KMS-11 (cell line): ENCODE measurements around the gene RXFP4.

Source experiments
- H2AFZ ChIP-seq: fragments of 200-600 bp; sonication (generic); 2 replicates; pipeline ENCODE4 v1.6.1; 2016; ENCODE audit warnings: antibody characterized with exemption, mixed run types, low read depth
- H3K27ac ChIP-seq: fragments of 200-600 bp; sonication (generic); 2 replicates; pipeline ENCODE4 v1.6.1; 2016; ENCODE audit warnings: mild to moderate bottlenecking, mixed run types
- H3K27me3 ChIP-seq: fragments of 200-600 bp; sonication (generic); 2 replicates; pipeline ENCODE4 v1.6.1; 2017; ENCODE audit warnings: mild to moderate bottlenecking, low read depth, mixed run types, moderate library complexity; ENCODE audit not compliant: insufficient read depth
- H3K36me3 ChIP-seq: fragments of 200-600 bp; sonication (generic); 2 replicates; pipeline ENCODE4 v1.6.1; 2017; ENCODE audit warnings: mild to moderate bottlenecking, mixed run types; ENCODE audit not compliant: insufficient read depth
- H3K4me1 ChIP-seq: fragments of 200-600 bp; sonication (generic); 2 replicates; pipeline ENCODE4 v1.6.1; 2016; ENCODE audit warnings: mild to moderate bottlenecking, low read depth, mixed run types; ENCODE audit not compliant: poor library complexity, severe bottlenecking
- H3K4me2 ChIP-seq: fragments of 200-600 bp; sonication (generic); 2 replicates; pipeline ENCODE4 v1.7.0; 2016; ENCODE audit warnings: mild to moderate bottlenecking, mixed run types
- H3K4me3 ChIP-seq: fragments of 200-600 bp; sonication (generic); IDR thresholded peaks from 2 replicates; pipeline ENCODE4 v1.6.1; 2017; ENCODE audit warnings: low read depth, low read length, mixed read lengths; ENCODE audit not compliant: insufficient read depth
- H3K79me2 ChIP-seq: fragments of 200-600 bp; sonication (generic); 2 replicates; pipeline ENCODE4 v1.6.1; 2016; ENCODE audit warnings: low read depth, mixed run types; ENCODE audit not compliant: insufficient read depth
- H3K9ac ChIP-seq: fragments of 200-600 bp; sonication (generic); 2 replicates; pipeline ENCODE4 v1.6.1; 2016; ENCODE audit warnings: mild to moderate bottlenecking, mixed run types
- H4K20me1 ChIP-seq: fragments of 200-600 bp; sonication (generic); 2 replicates; pipeline ENCODE4 v1.6.1; 2016; ENCODE audit warnings: mild to moderate bottlenecking, mixed run types; ENCODE audit not compliant: insufficient read depth
- TF ChIP-seq, protein P1 (sequence below): fragments of 200-600 bp; sonication (generic); conservative IDR thresholded peaks from 2 replicates; pipeline ENCODE4 v1.6.1; 2017; ENCODE audit warnings: low read depth, mild to moderate bottlenecking, antibody characterized with exemption, low read length, moderate library complexity, mixed read lengths

Gene RXFP4

DNA sequence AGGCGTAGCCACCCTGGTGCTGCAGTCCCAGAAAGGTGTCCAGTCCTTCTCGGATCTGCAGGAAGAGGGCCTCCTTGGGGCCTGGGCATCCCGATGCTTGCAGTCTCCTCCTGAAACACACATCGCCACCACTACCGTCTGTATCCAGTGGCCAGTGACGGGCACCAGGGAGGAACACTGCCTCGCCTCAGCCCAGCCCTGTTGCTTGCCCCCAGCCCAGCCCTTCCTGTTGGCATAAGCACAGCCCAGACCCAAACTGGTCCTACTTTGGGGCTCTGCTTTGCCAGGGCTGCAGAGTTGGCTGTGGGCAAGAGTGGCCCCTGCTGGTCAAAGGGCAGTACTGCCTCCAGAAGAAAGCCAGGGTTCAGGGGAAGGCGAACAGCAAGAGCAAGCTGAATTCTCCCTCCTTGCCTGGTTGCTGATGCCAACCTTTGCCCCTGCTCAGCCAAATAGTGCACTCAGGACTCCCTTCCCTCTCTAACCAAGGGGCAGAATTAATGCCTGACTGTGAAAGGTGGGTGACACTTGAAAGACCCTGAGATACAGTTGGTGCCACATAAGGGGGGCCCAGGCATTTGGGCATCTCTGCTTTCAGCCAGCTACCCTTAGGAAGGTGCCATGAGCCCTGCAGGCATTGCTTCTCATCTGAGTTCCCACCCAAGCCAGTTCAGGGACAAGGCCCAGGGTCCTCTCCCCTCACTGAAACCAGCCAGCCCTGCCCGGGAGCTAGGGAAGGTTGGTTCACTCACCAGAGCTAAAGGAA, 48.0 kb downstream of the RXFP4 start:
- Histone ChIP-seq H3K79me2 (no peaks in the 10 kb centered on the region), H4K20me1 (no peaks in the 10 kb centered on the region), H3K27ac (no peak overlapping the region), H3K4me2 (peak overlapping the region; percentile 1; the same call in 1 of the 2 replicates), H3K36me3 (no peaks in the 10 kb centered on the region), H3K4me3 (no peak overlapping the region), H3K27me3 (no peaks in the 10 kb centered on the region), H3K4me1 (peaks cover 40% of the 10 kb centered on the region), H3K9ac (no peak overlapping the region), H2AFZ (peak overlapping the region; percentile 31; the same call in 1 of the 2 replicates)
- TF ChIP-seq, protein P1, sequence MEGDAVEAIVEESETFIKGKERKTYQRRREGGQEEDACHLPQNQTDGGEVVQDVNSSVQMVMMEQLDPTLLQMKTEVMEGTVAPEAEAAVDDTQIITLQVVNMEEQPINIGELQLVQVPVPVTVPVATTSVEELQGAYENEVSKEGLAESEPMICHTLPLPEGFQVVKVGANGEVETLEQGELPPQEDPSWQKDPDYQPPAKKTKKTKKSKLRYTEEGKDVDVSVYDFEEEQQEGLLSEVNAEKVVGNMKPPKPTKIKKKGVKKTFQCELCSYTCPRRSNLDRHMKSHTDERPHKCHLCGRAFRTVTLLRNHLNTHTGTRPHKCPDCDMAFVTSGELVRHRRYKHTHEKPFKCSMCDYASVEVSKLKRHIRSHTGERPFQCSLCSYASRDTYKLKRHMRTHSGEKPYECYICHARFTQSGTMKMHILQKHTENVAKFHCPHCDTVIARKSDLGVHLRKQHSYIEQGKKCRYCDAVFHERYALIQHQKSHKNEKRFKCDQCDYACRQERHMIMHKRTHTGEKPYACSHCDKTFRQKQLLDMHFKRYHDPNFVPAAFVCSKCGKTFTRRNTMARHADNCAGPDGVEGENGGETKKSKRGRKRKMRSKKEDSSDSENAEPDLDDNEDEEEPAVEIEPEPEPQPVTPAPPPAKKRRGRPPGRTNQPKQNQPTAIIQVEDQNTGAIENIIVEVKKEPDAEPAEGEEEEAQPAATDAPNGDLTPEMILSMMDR = peak; percentile 100

DNA sequence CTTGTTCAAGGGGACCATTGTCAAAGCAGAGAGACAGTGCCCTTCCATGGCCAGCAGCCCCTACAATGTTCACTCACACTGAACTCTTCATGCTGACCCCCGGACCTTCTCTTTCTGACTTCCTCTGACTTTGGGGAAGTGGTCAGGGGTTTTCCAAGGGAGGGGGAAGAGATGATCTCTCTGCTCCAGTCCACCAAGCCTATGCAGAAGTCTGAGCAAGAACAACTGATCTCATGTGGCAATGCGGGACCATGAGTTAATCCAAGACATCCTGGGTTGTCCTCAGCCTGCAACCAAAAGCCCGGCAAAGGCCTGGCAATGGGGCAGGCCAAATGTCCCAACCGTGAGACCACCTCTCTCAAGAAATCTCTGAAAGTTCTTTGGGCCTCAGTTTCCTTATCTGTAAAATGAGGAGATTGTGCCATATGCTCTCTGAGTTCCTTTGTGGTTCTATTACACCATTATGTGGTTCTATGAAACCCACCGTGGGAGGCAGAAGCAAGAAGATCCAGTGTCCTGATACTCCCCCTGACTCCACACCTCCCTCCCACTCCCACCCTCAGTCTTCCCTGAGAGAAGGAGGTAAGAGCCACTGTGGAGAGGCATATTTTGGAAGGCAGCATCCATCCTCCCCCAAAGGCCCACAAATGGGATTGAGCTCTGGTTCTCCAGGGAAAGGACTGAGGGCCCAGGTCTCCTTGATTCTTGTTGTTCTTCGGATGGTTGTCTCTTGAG, 48.7 kb downstream of the RXFP4 start:
- Histone ChIP-seq H3K4me2 (peak overlapping the region; percentile 1; the same call in 1 of the 2 replicates), H3K27me3 (no peaks in the 10 kb centered on the region), H3K27ac (no peak overlapping the region), H3K9ac (no peak overlapping the region), H2AFZ (peak overlapping the region; percentile 31; the same call in 1 of the 2 replicates), H3K4me3 (no peak overlapping the region), H4K20me1 (no peaks in the 10 kb centered on the region), H3K36me3 (no peaks in the 10 kb centered on the region), H3K79me2 (no peaks in the 10 kb centered on the region), H3K4me1 (peaks cover 36% of the 10 kb centered on the region)
- TF ChIP-seq, protein P1 = no peak
